ENCODE results near the gene RXRB.

GRCh38 chr6:33167374-33168283, 32.8 kb downstream of the RXRB start:
- TF ChIP-seq, protein P1, sequence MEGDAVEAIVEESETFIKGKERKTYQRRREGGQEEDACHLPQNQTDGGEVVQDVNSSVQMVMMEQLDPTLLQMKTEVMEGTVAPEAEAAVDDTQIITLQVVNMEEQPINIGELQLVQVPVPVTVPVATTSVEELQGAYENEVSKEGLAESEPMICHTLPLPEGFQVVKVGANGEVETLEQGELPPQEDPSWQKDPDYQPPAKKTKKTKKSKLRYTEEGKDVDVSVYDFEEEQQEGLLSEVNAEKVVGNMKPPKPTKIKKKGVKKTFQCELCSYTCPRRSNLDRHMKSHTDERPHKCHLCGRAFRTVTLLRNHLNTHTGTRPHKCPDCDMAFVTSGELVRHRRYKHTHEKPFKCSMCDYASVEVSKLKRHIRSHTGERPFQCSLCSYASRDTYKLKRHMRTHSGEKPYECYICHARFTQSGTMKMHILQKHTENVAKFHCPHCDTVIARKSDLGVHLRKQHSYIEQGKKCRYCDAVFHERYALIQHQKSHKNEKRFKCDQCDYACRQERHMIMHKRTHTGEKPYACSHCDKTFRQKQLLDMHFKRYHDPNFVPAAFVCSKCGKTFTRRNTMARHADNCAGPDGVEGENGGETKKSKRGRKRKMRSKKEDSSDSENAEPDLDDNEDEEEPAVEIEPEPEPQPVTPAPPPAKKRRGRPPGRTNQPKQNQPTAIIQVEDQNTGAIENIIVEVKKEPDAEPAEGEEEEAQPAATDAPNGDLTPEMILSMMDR (IDR thresholded peaks at IDR 0.05): no peak
- no peak for TF ChIP-seq ZFX (IDR thresholded peaks at IDR 0.05; ENCODE audit: borderline replicate concordance)
